DOHH2 (cell line): ENCODE results near the gene PALB2.
"Not testable (repeated sequence)": the region's sequence is repeated elsewhere in the genome, so short reads cannot be mapped to it uniquely, and the experiment has no call there.

Source experiments
- H3F3A ChIP-seq: fragments of 200-600 bp; sonication (generic), shearing (Covaris generic); 2 replicates; pipeline ENCODE4 v1.6.0; 2016; ENCODE audit warnings: antibody characterized with exemption, mild to moderate bottlenecking; ENCODE audit not compliant: control insufficient read depth, insufficient read depth
- H3K27ac ChIP-seq: fragments of 200-600 bp; sonication (generic); 2 replicates; pipeline ENCODE4 v1.5.1; 2014; ENCODE audit warnings: low read depth, mild to moderate bottlenecking, low read length, moderate library complexity
- H3K27me3 ChIP-seq: fragments of 200-600 bp; sonication (generic); 2 replicates; pipeline ENCODE4 v1.6.1; 2014; ENCODE audit warnings: mild to moderate bottlenecking, low read length, mixed read lengths; ENCODE audit not compliant: control insufficient read depth
- H3K36me3 ChIP-seq: fragments of 200-600 bp; sonication (generic); 2 replicates; pipeline ENCODE4 v1.6.1; 2014; ENCODE audit warnings: mild to moderate bottlenecking, low read length, moderate library complexity, mixed read lengths; ENCODE audit not compliant: control insufficient read depth
- H3K4me1 ChIP-seq: fragments of 200-600 bp; sonication (generic); 2 replicates; pipeline ENCODE4 v1.6.1; 2014; ENCODE audit warnings: mild to moderate bottlenecking, low read length, mixed read lengths; ENCODE audit not compliant: control insufficient read depth
- H3K4me2 ChIP-seq: fragments of 200-600 bp; sonication (generic); 2 replicates; pipeline ENCODE4 v1.6.0; 2014; ENCODE audit warnings: mild to moderate bottlenecking, low read length, moderate library complexity
- H3K4me3 ChIP-seq: fragments of 200-600 bp; sonication (generic); 2 replicates; pipeline ENCODE4 v1.5.1; 2014; ENCODE audit warnings: mild to moderate bottlenecking, low read length, mixed read lengths
- H3K79me2 ChIP-seq: fragments of 200-600 bp; sonication (generic); 2 replicates; pipeline ENCODE4 v1.6.1; 2014; ENCODE audit warnings: mild to moderate bottlenecking, low read length, mixed read lengths; ENCODE audit not compliant: control insufficient read depth
- H3K9me2 ChIP-seq: fragments of 200-600 bp; sonication (generic); replicated peaks from 2 replicates; pipeline ENCODE4 v1.6.1; 2014; ENCODE audit warnings: mild to moderate bottlenecking, low read length, mixed read lengths; ENCODE audit not compliant: control insufficient read depth
- H3K9me3 ChIP-seq: fragments of 200-600 bp; sonication (generic); 2 replicates; pipeline ENCODE4 v1.6.1; 2014; ENCODE audit warnings: antibody characterized with exemption, low read length, mixed read lengths; ENCODE audit not compliant: control insufficient read depth, insufficient read depth
- H4K20me1 ChIP-seq: fragments of 200-600 bp; sonication (generic); 2 replicates; pipeline ENCODE4 v1.6.0; 2014; ENCODE audit warnings: low read depth, mild to moderate bottlenecking, antibody characterized with exemption, low read length, moderate library complexity; ENCODE audit not compliant: control insufficient read depth, insufficient read depth
- EZH2phosphoT487 ChIP-seq: fragments of 200-600 bp; sonication (generic); IDR thresholded peaks from 2 replicates; pipeline ENCODE4 v1.6.1; 2017; ENCODE audit warnings: borderline replicate concordance, mild to moderate bottlenecking, antibody characterized with exemption, low read length, moderate library complexity, mixed read lengths
- TF ChIP-seq, protein P1 (sequence below): fragments of 200-600 bp; sonication (generic); IDR thresholded peaks from one replicate; pipeline ENCODE4 v1.5.1; 2014; ENCODE audit warnings: antibody characterized with exemption, mild to moderate bottlenecking, low read depth, low read length; ENCODE audit not compliant: poor library complexity, severe bottlenecking

The PALB2 gene

DNA sequence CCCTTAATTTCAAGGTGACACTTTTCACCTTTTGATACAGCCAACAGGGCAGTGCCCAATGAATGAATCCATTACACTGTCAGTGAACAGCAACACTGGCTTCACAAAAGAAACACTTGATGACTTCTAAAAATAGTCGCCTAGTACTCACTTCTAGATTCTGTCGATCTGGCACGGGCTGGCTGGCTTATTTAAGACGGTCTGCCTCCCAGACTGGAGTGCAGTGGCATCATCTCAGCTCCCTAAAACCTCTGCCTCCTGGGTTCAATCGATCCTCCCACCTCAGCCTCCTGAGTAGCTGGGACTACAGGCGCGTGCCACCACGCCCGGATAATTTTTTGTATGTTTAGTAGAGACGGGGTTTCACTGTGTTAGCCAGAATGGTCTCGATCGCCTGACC lies 46.9 kb downstream of the PALB2 start:
- Histone ChIP-seq H3K27ac (no peak overlapping the region), H3K27me3 (no peaks in the 10 kb centered on the region), H3K79me2 (peaks cover 68% of the 10 kb centered on the region), H3K4me3 (no peak overlapping the region), H3K36me3 (peaks cover 60% of the 10 kb centered on the region), H3K4me1 (peaks cover 25% of the 10 kb centered on the region), H4K20me1 (peaks cover 18% of the 10 kb centered on the region; the same call in 1 of the 2 replicates), H3K9me3 (no peaks in the 10 kb centered on the region), H3F3A (peaks cover 9% of the 10 kb centered on the region), H3K9me2 (no peaks in the 10 kb centered on the region), H3K4me2 (peak overlapping the region; percentile 74)
- TF ChIP-seq EZH2phosphoT487: no peak
- TF ChIP-seq, protein P1, sequence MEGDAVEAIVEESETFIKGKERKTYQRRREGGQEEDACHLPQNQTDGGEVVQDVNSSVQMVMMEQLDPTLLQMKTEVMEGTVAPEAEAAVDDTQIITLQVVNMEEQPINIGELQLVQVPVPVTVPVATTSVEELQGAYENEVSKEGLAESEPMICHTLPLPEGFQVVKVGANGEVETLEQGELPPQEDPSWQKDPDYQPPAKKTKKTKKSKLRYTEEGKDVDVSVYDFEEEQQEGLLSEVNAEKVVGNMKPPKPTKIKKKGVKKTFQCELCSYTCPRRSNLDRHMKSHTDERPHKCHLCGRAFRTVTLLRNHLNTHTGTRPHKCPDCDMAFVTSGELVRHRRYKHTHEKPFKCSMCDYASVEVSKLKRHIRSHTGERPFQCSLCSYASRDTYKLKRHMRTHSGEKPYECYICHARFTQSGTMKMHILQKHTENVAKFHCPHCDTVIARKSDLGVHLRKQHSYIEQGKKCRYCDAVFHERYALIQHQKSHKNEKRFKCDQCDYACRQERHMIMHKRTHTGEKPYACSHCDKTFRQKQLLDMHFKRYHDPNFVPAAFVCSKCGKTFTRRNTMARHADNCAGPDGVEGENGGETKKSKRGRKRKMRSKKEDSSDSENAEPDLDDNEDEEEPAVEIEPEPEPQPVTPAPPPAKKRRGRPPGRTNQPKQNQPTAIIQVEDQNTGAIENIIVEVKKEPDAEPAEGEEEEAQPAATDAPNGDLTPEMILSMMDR: no peak

DNA sequence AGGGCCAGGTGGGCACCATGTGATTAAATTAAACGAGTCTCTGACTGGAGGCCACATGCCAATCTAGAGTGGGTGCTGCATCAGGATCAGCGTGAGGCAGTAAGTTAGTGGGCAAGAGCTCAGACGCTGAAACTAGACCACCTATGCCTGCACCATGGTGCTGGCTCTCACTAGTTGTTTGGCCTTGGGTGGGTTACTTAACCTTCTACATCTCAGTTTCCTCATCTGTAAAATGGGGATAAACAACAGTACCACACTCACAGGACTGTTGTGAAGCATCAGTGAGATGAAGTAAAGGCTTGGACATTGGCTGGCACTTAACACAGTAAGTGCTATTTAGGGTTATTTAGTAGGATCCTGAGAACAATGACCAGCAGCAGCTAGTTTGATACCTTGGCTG lies 50.9 kb downstream of the PALB2 start:
- Histone ChIP-seq H3K4me1 (peaks cover 11% of the 10 kb centered on the region), H4K20me1 (peaks cover 15% of the 10 kb centered on the region; the same call in 1 of the 2 replicates), H3K27me3 (no peaks in the 10 kb centered on the region), H3F3A (no peaks in the 10 kb centered on the region), H3K9me3 (no peaks in the 10 kb centered on the region), H3K4me3 (no peak overlapping the region), H3K4me2 (no peak overlapping the region), H3K9me2 (no peaks in the 10 kb centered on the region), H3K36me3 (peaks cover 88% of the 10 kb centered on the region), H3K27ac (no peak overlapping the region), H3K79me2 (peaks cover 80% of the 10 kb centered on the region)
- TF ChIP-seq EZH2phosphoT487: no peak
- TF ChIP-seq, protein P1: no peak

DNA sequence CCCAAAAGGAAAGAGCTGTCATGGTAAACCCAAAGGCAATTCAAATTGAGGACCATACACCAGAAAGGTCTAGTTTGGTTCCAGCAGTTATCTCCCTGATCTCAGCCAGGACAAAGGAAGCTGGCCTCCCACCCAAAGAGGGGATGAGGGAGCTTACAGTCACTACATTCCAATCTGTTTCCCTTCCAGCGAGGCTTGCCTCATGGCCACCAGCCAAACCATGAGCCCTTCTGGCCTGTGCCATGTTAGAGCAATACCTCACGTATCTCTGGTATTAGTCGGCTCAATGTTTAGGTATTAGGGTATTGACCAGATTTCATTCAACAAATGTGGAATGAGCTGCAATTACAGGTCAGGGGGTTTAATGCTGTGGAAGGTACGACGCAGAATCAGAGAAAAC lies 53.4 kb downstream of the PALB2 start:
- H4K20me1 ChIP-seq: peaks cover 10% of the 10 kb centered on the region; the same call in 1 of the 2 replicates
- H3K4me1 ChIP-seq: no peaks in the 10 kb centered on the region
- no peaks in the 10 kb centered on the region for H3K9me2 ChIP-seq
- H3K9me3 ChIP-seq: no peaks in the 10 kb centered on the region
- no peak overlapping the region for H3K27ac ChIP-seq
- peaks cover 81% of the 10 kb centered on the region for H3K36me3 ChIP-seq
- H3K4me2 ChIP-seq: no peak overlapping the region
- no peaks in the 10 kb centered on the region for H3K27me3 ChIP-seq
- peaks cover 58% of the 10 kb centered on the region for H3K79me2 ChIP-seq
- no peak for TF ChIP-seq EZH2phosphoT487
- H3F3A ChIP-seq: no peaks in the 10 kb centered on the region
- H3K4me3 ChIP-seq: no peak overlapping the region

DNA sequence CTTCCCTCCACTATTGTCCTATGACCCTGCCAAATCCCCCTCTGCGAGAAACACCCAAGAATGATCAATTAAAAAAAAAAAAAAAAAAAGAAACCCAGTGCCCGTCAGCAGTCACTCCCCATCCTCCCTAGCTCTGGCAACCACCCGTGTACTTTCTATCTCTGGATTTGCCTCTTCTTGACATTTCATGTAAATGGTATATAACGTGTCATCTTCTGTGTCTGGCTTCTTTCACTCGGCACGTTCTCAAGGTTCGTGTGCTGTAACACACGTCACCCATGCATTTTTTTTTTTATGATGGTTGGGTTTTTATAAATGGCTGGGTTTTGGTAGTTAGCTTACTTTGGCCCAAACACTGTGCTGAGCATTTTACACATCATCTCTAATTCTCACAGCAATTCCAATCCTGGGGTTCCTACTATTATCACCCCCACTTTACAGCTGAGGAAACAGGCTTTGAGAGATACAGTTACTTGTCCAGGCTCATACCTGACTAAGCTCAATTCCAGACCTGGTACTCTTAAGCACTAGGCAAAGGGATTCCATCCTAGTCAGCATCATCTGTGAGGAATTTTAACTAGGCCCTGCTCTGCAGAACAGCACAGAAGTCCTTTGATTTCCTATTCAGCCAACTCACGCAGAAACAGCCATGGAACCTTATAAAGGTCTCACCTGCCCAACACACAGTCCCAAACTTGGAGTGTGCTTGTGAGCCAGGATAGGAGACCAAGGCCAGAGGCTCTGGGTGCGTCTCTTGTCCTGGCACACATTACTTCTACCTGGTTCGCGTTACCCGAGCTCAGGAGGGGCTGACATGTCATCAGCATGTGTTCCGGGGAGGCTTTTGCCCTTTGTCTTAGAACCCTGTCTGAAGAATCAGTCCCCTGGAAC lies 56.7 kb downstream of the PALB2 start:
- Histone ChIP-seq H4K20me1 (no peaks in the 10 kb centered on the region), H3K4me3 (no peak overlapping the region), H3K4me2 (no peak overlapping the region), H3K9me3 (no peaks in the 10 kb centered on the region), H3K27ac (no peak overlapping the region), H3K79me2 (peaks cover 25% of the 10 kb centered on the region), H3K36me3 (peaks cover 73% of the 10 kb centered on the region), H3K4me1 (no peaks in the 10 kb centered on the region), H3K9me2 (no peaks in the 10 kb centered on the region), H3F3A (peaks cover 4% of the 10 kb centered on the region), H3K27me3 (no peaks in the 10 kb centered on the region)
- TF ChIP-seq, protein P1: no peak
- no peak for TF ChIP-seq EZH2phosphoT487

DNA sequence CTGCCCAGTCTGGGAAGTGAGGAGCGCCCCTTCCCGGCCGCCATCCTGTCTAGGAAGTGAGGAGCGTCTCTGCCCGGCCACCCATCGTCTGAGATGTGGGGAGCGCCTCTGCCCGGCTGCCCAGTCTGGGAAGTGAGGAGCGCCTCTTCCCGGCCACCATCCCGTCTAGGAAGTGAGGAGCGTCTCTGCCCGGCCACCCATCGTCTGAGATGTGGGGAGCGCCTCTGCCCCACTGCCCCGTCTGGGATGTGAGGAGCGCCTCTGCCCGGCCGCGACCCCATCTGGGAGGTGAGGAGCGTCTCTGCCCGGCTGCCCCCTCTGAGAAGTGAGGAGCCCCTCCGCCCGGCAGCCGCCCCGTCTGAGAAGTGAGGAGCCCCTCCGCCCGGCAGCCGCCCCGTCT lies 57.8 kb downstream of the PALB2 start:
- H3K79me2 ChIP-seq: peaks cover 13% of the 10 kb centered on the region
- not testable (repeated sequence) for H3K4me2 ChIP-seq, H3K9me2 ChIP-seq, H4K20me1 ChIP-seq, H3K27me3 ChIP-seq, H3K27ac ChIP-seq, H3K4me3 ChIP-seq, H3F3A ChIP-seq, H3K4me1 ChIP-seq, H3K9me3 ChIP-seq
- H3K36me3 ChIP-seq: peaks cover 64% of the 10 kb centered on the region
